H1 (cell line): Measurements from ENCODE around the gene AK8. TPM values are rescaled to one million over a fixed set of nuclear protein-coding genes. Genes with fewer than 3 reads are reported as not detected.
A peak's percentile ranks its signal among the peaks of the same experiment; 100 is the strongest.

Source experiments
- CTCF ChIA-PET: fragments of 300-600 bp; sonication (Branson Sonifier 250); formaldehyde crosslinking; loops from one replicate; lab custom pipeline; 2021; ENCODE audit not compliant: partially characterized antibody; lab: Charles Lee
- POLR2A ChIA-PET: fragments of 300-600 bp; sonication (Branson Sonifier 250); formaldehyde crosslinking; loops from one replicate; lab custom pipeline; 2021; ENCODE audit warnings: inconsistent platforms; ENCODE audit not compliant: partially characterized antibody; lab: Charles Lee
- DNase-seq, 2 experiments: peaks; one replicate each; pipeline versions ENCODE4 v3.0.0 to v3.0.0-alpha.2; 2010 to 2022; ENCODE audit warnings: low spot score in 2 of 2, low read depth in 1 of 2, mixed read lengths in 1 of 2
- FAIRE-seq: peaks from 2 replicates; lab custom pipeline; 2011; peaks lifted over from hg19 to GRCh38; lab: Jason Lieb, UNC
- H2AFZ ChIP-seq: 2 replicates; pipeline ENCODE4 v1.8.1; 2012; ENCODE audit warnings: low read length, inconsistent platforms
- H2AK5ac ChIP-seq: 2 replicates; pipeline ENCODE4 v1.6.1; 2013; ENCODE audit warnings: low read depth, low read length
- H2BK120ac ChIP-seq: replicated peaks from 2 replicates; pipeline ENCODE3; 2013; ENCODE audit warnings: low read depth, low read length, inconsistent platforms
- H2BK12ac ChIP-seq: 2 replicates; pipeline ENCODE4 v1.6.1; 2013; ENCODE audit warnings: low read depth, low read length
- H2BK15ac ChIP-seq: 2 replicates; pipeline ENCODE4 v1.6.1; 2013; ENCODE audit warnings: low read length
- H2BK20ac ChIP-seq: 2 replicates; pipeline ENCODE4 v1.6.1; 2013; ENCODE audit warnings: low read length
- H2BK5ac ChIP-seq: 2 replicates; pipeline ENCODE4 v1.6.1; 2013; ENCODE audit warnings: low read depth, low read length
- H3K14ac ChIP-seq: 2 replicates; pipeline ENCODE4 v1.6.1; 2013; ENCODE audit warnings: inconsistent platforms; ENCODE audit not compliant: insufficient read length
- H3K18ac ChIP-seq: 2 replicates; pipeline ENCODE4 v1.6.1; 2013; ENCODE audit warnings: low read length; ENCODE audit errors: extremely low read depth
- H3K23ac ChIP-seq: 2 replicates; pipeline ENCODE4 v1.6.1; 2013; ENCODE audit warnings: inconsistent platforms; ENCODE audit not compliant: insufficient read length
- H3K23me2 ChIP-seq: 2 replicates; pipeline ENCODE4 v1.6.1; 2013; ENCODE audit warnings: low read depth, low read length
- H3K27ac ChIP-seq: 2 replicates; pipeline ENCODE4 v1.6.1; 2011; ENCODE audit warnings: low read depth, low read length, inconsistent platforms
- H3K27me3 ChIP-seq, 4 experiments: replicated peaks in 1 of 4; 1 replicate in 1 of 4; 2 replicates in 3 of 4; pipeline versions ENCODE4 v1.6.1 to v1.8.1; 2011 to 2013; ENCODE audit warnings: low read length in 3 of 4, mild to moderate bottlenecking in 3 of 4, inconsistent platforms in 2 of 4, mixed read lengths in 2 of 4, moderate library complexity in 1 of 4; ENCODE audit not compliant: control insufficient read depth in 3 of 4, insufficient read depth in 3 of 4; ENCODE audit errors: extremely low read depth in 1 of 4
- H3K36me3 ChIP-seq, 4 experiments: 2 replicates each; pipeline versions ENCODE4 v1.6.1 to v1.8.1; 2011 to 2013; ENCODE audit warnings: mild to moderate bottlenecking in 4 of 4, low read length in 3 of 4, moderate library complexity in 2 of 4, control low read depth in 1 of 4, inconsistent platforms in 1 of 4; ENCODE audit not compliant: insufficient read depth in 4 of 4, control insufficient read depth in 2 of 4
- H3K4ac ChIP-seq: replicated peaks from 2 replicates; pipeline ENCODE3; 2013; ENCODE audit warnings: low read length, low read depth, mixed read lengths, inconsistent platforms; ENCODE audit not compliant: insufficient read length
- H3K4me1 ChIP-seq, 4 experiments: replicated peaks in 1 of 4; 1 replicate in 1 of 4; 2 replicates in 3 of 4; pipeline versions ENCODE4 v1.6.1 to v1.8.1; 2011 to 2013; ENCODE audit warnings: low read length in 3 of 4, inconsistent platforms in 2 of 4, mixed read lengths in 1 of 4; ENCODE audit not compliant: insufficient read depth in 4 of 4, control insufficient read depth in 3 of 4
- H3K4me2 ChIP-seq, 2 experiments: 2 replicates each; pipeline versions ENCODE4 v1.6.1 to v1.8.1; 2011 to 2013; ENCODE audit warnings: low read depth in 2 of 2, low read length in 2 of 2, control low read depth in 1 of 2, inconsistent platforms in 1 of 2, mild to moderate bottlenecking in 1 of 2; ENCODE audit not compliant: insufficient read depth in 1 of 2
- H3K4me3 ChIP-seq, 4 experiments: fragments of 200-600, 300-600 bp in 1 of 4; sonication (generic), shearing (Covaris generic), sonication (Bioruptor Twin) in 1 of 4; 2 replicates each; pipeline versions ENCODE4 v1.5.1 to v1.8.1; 2011 to 2016; ENCODE audit warnings: low read length in 4 of 4, low read depth in 3 of 4, control low read depth in 2 of 4, inconsistent platforms in 2 of 4, mild to moderate bottlenecking in 2 of 4, mixed read lengths in 1 of 4, moderate library complexity in 1 of 4; ENCODE audit not compliant: insufficient read depth in 2 of 4; ENCODE audit errors: extremely low read depth in 1 of 4
- H3K56ac ChIP-seq: replicated peaks from 2 replicates; pipeline ENCODE3; 2013; ENCODE audit warnings: low read depth, mild to moderate bottlenecking, mixed read lengths, low read length, inconsistent platforms; ENCODE audit not compliant: insufficient read length
- H3K79me1 ChIP-seq: 2 replicates; pipeline ENCODE4 v1.6.1; 2013; ENCODE audit warnings: low read depth, low read length, control low read depth
- H3K79me2 ChIP-seq, 2 experiments: 2 replicates each; pipeline versions ENCODE4 v1.6.1 to v1.8.1; 2012 to 2013; ENCODE audit warnings: low read length in 2 of 2, mild to moderate bottlenecking in 2 of 2, inconsistent platforms in 1 of 2; ENCODE audit not compliant: insufficient read depth in 2 of 2, control insufficient read depth in 1 of 2
- H3K9ac ChIP-seq, 4 experiments: replicated peaks in 1 of 4; 1 replicate in 1 of 4; 2 replicates in 3 of 4; pipeline versions ENCODE4 v1.6.1 to v1.8.1; 2011 to 2013; ENCODE audit warnings: low read depth in 3 of 4, low read length in 3 of 4, control low read depth in 2 of 4, mild to moderate bottlenecking in 2 of 4, moderate library complexity in 2 of 4, inconsistent platforms in 1 of 4; ENCODE audit errors: extremely low read depth in 1 of 4
- H3K9me3 ChIP-seq, 2 experiments: 2 replicates each; pipeline versions ENCODE4 v1.6.1 to v1.8.1; 2012 to 2013; ENCODE audit warnings: mild to moderate bottlenecking in 2 of 2, moderate library complexity in 2 of 2, control low read depth in 1 of 2, inconsistent platforms in 1 of 2, low read depth in 1 of 2, low read length in 1 of 2, mixed read lengths in 1 of 2; ENCODE audit not compliant: insufficient read depth in 2 of 2
- H4K20me1 ChIP-seq, 2 experiments: replicated peaks in 1 of 2; 2 replicates each; pipeline versions ENCODE3 to v1.8.1; 2011 to 2013; ENCODE audit warnings: inconsistent platforms in 2 of 2, low read length in 2 of 2, mild to moderate bottlenecking in 1 of 2; ENCODE audit not compliant: insufficient read depth in 2 of 2, control insufficient read depth in 1 of 2
- H4K5ac ChIP-seq: 2 replicates; pipeline ENCODE4 v1.6.1; 2013; ENCODE audit warnings: low read length, low read depth, mixed read lengths, inconsistent platforms; ENCODE audit not compliant: insufficient read length
- H4K8ac ChIP-seq: 2 replicates; pipeline ENCODE4 v1.8.0; 2013; ENCODE audit warnings: mild to moderate bottlenecking, moderate library complexity, low read length, inconsistent platforms; ENCODE audit not compliant: insufficient read depth; ENCODE audit errors: extremely low read depth
- H4K91ac ChIP-seq: replicated peaks from 2 replicates; pipeline ENCODE3; 2013; ENCODE audit warnings: low read length, mixed read lengths, inconsistent platforms; ENCODE audit not compliant: insufficient read length
- ATF2 ChIP-seq: IDR thresholded peaks from 2 replicates; pipeline ENCODE4 v1.6.1; 2012; ENCODE audit warnings: low read length, inconsistent platforms
- BACH1 ChIP-seq: IDR thresholded peaks from 2 replicates; pipeline ENCODE4 v1.6.1; 2012; ENCODE audit warnings: low read length, improper control_type of control experiment
- CTCF ChIP-seq, 3 experiments: IDR thresholded peaks; 1 replicate in 2 of 3; 2 replicates in 1 of 3; pipeline versions ENCODE4 v1.5.1 to v1.6.1; 2011; ENCODE audit warnings: low read length in 3 of 3, mild to moderate bottlenecking in 3 of 3, inconsistent platforms in 2 of 3, low read depth in 1 of 3, moderate library complexity in 1 of 3; ENCODE audit not compliant: insufficient read depth in 1 of 3; ENCODE audit errors: control extremely low read depth in 1 of 3
- EGR1 ChIP-seq: IDR thresholded peaks from 2 replicates; pipeline ENCODE4 v1.6.1; 2011; ENCODE audit warnings: low read depth, low read length, borderline replicate concordance
- KDM1A ChIP-seq: fragments of 200-600, 300-600 bp; sonication (generic); IDR thresholded peaks from 2 replicates; pipeline ENCODE4 v1.7.1; 2016; ENCODE audit warnings: mild to moderate bottlenecking, low read length, borderline replicate concordance
- RXRA ChIP-seq: IDR thresholded peaks from 2 replicates; pipeline ENCODE4 v1.6.1; 2011; ENCODE audit warnings: low read depth, mild to moderate bottlenecking, low read length, moderate library complexity; ENCODE audit not compliant: insufficient read depth
- WGBS, 2 experiments: shearing (Covaris generic) in 1 of 2; methylation state at CpG; one replicate each; pipeline versions ENCODE4 v1.1.6 to v1.1.7; 2013 to 2015; ENCODE audit warnings: low lambda C conversion rate in 2 of 2, mixed read lengths in 2 of 2, inconsistent platforms in 1 of 2, low coverage in 1 of 2, missing lambda C conversion rate in 1 of 2; ENCODE audit not compliant: insufficient replicate concordance in 2 of 2, insufficient coverage in 1 of 2, insufficient read length in 1 of 2; ENCODE audit errors: extremely low coverage in 1 of 2, missing lambda C conversion rate in 1 of 2; 5-methylcytosine and 5-hydroxymethylcytosine counted together
- polyA plus RNA-seq, 7 experiments: library from polyadenylated mRNA; depleted of rRNA in 3 of 7; stranded (reverse) in 5 of 7; unstranded in 2 of 7; fragments of >200 nt in 5 of 7; fragments of 200-250 nt in 2 of 7; gene quantifications; 1 replicate in 5 of 7; 2 replicates in 1 of 7; 4 replicates in 1 of 7; pipeline versions ENCODE4 v1.2.1 to v1.2.3, GENCODE V29; 2011 to 2013; ENCODE audit warnings: missing spikeins in 2 of 7, mixed read lengths in 2 of 7
- total RNA-seq: library from RNA; stranded (reverse); fragmentation: NEBNext Ultra II Directional; extraction: Animal tissue kit (Norgen Biotek cat#: 25700); gene quantifications from 2 replicates; pipeline ENCODE4 v1.2.1, GENCODE V29; 2021

AK8 gene
- total and polyA plus RNA-seq, 2 of the 8 experiments (the other 6 are each of a cell fraction or from before 2014, with no cell fraction given), result 0.35 to 0.48 TPM

- H3K79me2 ChIP-seq, result no peaks in the 10 kb centered on the region
- no peak overlapping the region for H3K27ac ChIP-seq
- H3K27me3 ChIP-seq, result no peaks in the 10 kb centered on the region
- CTCF ChIA-PET, result interaction anchor here (0.6 to 8.4 kb wide), 49 partner anchors 9 to 1143 kb away, joined by 3 to 115 read pairs (median 5); partner anchors contain the start of genes AK8, GFI1B, SPACA9 and TSC1
- H4K5ac ChIP-seq, result no peak overlapping the region
- no peak overlapping the region for H2BK20ac ChIP-seq
- H3K9me3 ChIP-seq, result no peaks in the 10 kb centered on the region
- H3K56ac ChIP-seq, result no peak overlapping the region
- no peak overlapping the region for H3K4me3 ChIP-seq
- no peaks in the 10 kb centered on the region for H4K20me1 ChIP-seq
- H2AK5ac ChIP-seq, result no peak overlapping the region
- no peak overlapping the region for H2AFZ ChIP-seq
- no peak overlapping the region for H3K9ac ChIP-seq
- no peak overlapping the region for H3K4ac ChIP-seq
- H2BK120ac ChIP-seq, result no peak overlapping the region
- H3K79me1 ChIP-seq, result no peaks in the 10 kb centered on the region
- H4K8ac ChIP-seq, result no peak overlapping the region; the same call in 1 of the 2 replicates
- H3K4me2 ChIP-seq, result no peak overlapping the region
- no peak overlapping the region for H2BK12ac ChIP-seq
- DNase-seq (peak; percentile 54 to 89), FAIRE-seq (peak; percentile 79)
- POLR2A ChIA-PET, result interaction anchor here (1.7 to 1.9 kb wide), 2 partner anchors 9 to 13 kb away, joined by 4 read pairs; no protein-coding TSS in a partner anchor
- no peak overlapping the region for H3K14ac ChIP-seq
- WGBS, 2 experiments, result 61% methylated on average over 11 of the region's 11 CpGs; no CpG with 5 or more reads in 1 of the 2 experiments
- no peak overlapping the region for H2BK5ac ChIP-seq
- peaks cover 10 to 55% (median 26%) of the 10 kb centered on the region in 4 experiments; a peak in 7 of 8 replicates for H3K36me3 ChIP-seq
- no peak overlapping the region for H4K91ac ChIP-seq
- H3K4me1 ChIP-seq, result peaks cover 7 to 23% (median 16%) of the 10 kb centered on the region in 4 experiments; a peak in 6 of 7 replicates
- H3K23ac ChIP-seq, result no peak overlapping the region
- H2BK15ac ChIP-seq, result no peak overlapping the region
- no peaks in the 10 kb centered on the region for H3K23me2 ChIP-seq
- no peak overlapping the region for H3K18ac ChIP-seq
- no peak for TF ChIP-seq EGR1
- peak; percentile 71 to 97 (median 91) for TF ChIP-seq CTCF (IDR thresholded peaks at IDR 0.05; ENCODE audit: control extremely low read depth in 1 of 3, insufficient read depth in 1 of 3, low read depth in 1 of 3, low read length in 3 of 3)
- TF ChIP-seq ATF2, result peak; percentile 88
- TF ChIP-seq KDM1A, result no peak
- TF ChIP-seq BACH1, result peak; percentile 40; the same call in 1 of the 2 replicates
- no peak for TF ChIP-seq RXRA
These were observed 24.1 kb upstream of the AK8 start for GRCh38 chr9:132901858-132902831.
